Trophoblast cell (in vitro differentiated cells and primary cell): ENCODE results near the gene TMEM50A.
"Not testable (repeated sequence)": the region's sequence is repeated elsewhere in the genome, so short reads cannot be mapped to it uniquely, and the experiment has no call there.

ENCODE experiments used
- DNase-seq, 2 donors: peaks; one replicate each; pipeline ENCODE4 v3.0.0-alpha.2; 2016
- H2AFZ ChIP-seq: 2 replicates; pipeline ENCODE4 v1.6.1; 2013; ENCODE audit warnings: low read length, moderate library complexity, mild to moderate bottlenecking; ENCODE audit not compliant: insufficient read depth, poor library complexity
- H2AK5ac ChIP-seq: 2 replicates; pipeline ENCODE4 v1.6.1; 2013; ENCODE audit warnings: mild to moderate bottlenecking, low read length
- H2BK120ac ChIP-seq: 2 replicates; pipeline ENCODE4 v1.6.1; 2013; ENCODE audit warnings: low read length, mild to moderate bottlenecking, moderate library complexity; ENCODE audit not compliant: insufficient read depth, poor library complexity
- H2BK12ac ChIP-seq: 2 replicates; pipeline ENCODE4 v1.6.1; 2013; ENCODE audit warnings: mild to moderate bottlenecking, low read length, moderate library complexity
- H2BK5ac ChIP-seq: 2 replicates; pipeline ENCODE4 v1.6.1; 2013; ENCODE audit warnings: low read length, low read depth, moderate library complexity, mild to moderate bottlenecking; ENCODE audit not compliant: poor library complexity
- H3K14ac ChIP-seq: 2 replicates; pipeline ENCODE4 v1.6.1; 2013; ENCODE audit warnings: mild to moderate bottlenecking, low read length
- H3K18ac ChIP-seq: 2 replicates; pipeline ENCODE4 v1.6.1; 2013; ENCODE audit warnings: mild to moderate bottlenecking, low read length
- H3K23ac ChIP-seq: 2 replicates; pipeline ENCODE4 v1.6.1; 2013; ENCODE audit warnings: low read length
- H3K27ac ChIP-seq: 2 replicates; pipeline ENCODE4 v1.5.1; 2013; ENCODE audit warnings: low read depth, mild to moderate bottlenecking, inconsistent platforms, low read length, moderate library complexity
- H3K27me3 ChIP-seq: 2 replicates; pipeline ENCODE4 v1.6.1; 2013; ENCODE audit warnings: inconsistent platforms, mild to moderate bottlenecking, low read length, moderate library complexity; ENCODE audit not compliant: insufficient read depth
- H3K36me3 ChIP-seq, 2 experiments: 1 replicate in 1 of 2; 2 replicates in 1 of 2; pipeline ENCODE4 v1.6.1; 2013; ENCODE audit warnings: low read length in 2 of 2, mild to moderate bottlenecking in 2 of 2, moderate library complexity in 1 of 2; ENCODE audit not compliant: insufficient read depth in 2 of 2, control insufficient read depth in 1 of 2
- H3K4ac ChIP-seq: 2 replicates; pipeline ENCODE4 v1.6.1; 2013; ENCODE audit warnings: low read depth, mild to moderate bottlenecking, low read length, moderate library complexity
- H3K4me1 ChIP-seq, 2 experiments: 1 replicate in 1 of 2; 2 replicates in 1 of 2; pipeline ENCODE4 v1.6.1; 2013; ENCODE audit warnings: low read length in 2 of 2, mild to moderate bottlenecking in 2 of 2, moderate library complexity in 1 of 2; ENCODE audit not compliant: insufficient read depth in 2 of 2, control insufficient read depth in 1 of 2
- H3K4me2 ChIP-seq: 2 replicates; pipeline ENCODE4 v1.6.1; 2013; ENCODE audit warnings: inconsistent platforms, mild to moderate bottlenecking, low read length, moderate library complexity
- H3K4me3 ChIP-seq: 2 replicates; pipeline ENCODE4 v1.5.1; 2013; ENCODE audit warnings: mild to moderate bottlenecking, low read depth, low read length, inconsistent platforms
- H3K79me1 ChIP-seq: one replicate; pipeline ENCODE4 v1.6.1; 2013; ENCODE audit warnings: low read length
- H3K79me2 ChIP-seq: 2 replicates; pipeline ENCODE4 v1.6.1; 2013; ENCODE audit warnings: low read length, mild to moderate bottlenecking; ENCODE audit not compliant: control insufficient read depth, insufficient read depth, poor library complexity
- H3K9ac ChIP-seq: 2 replicates; pipeline ENCODE4 v1.6.1; 2013; ENCODE audit warnings: mild to moderate bottlenecking, low read length
- H3K9me3 ChIP-seq: 2 replicates; pipeline ENCODE4 v1.6.1; 2013; ENCODE audit warnings: low read depth, mild to moderate bottlenecking, control low read depth, inconsistent platforms, low read length; ENCODE audit not compliant: insufficient read depth
- H4K12ac ChIP-seq: 2 replicates; pipeline ENCODE4 v1.6.1; 2013; ENCODE audit warnings: low read depth, mild to moderate bottlenecking, low read length, moderate library complexity
- H4K8ac ChIP-seq: 2 replicates; pipeline ENCODE4 v1.6.1; 2013; ENCODE audit warnings: low read depth, mild to moderate bottlenecking, low read length, moderate library complexity
- H4K91ac ChIP-seq: one replicate; pipeline ENCODE4 v1.6.1; 2013; ENCODE audit warnings: low read depth, mild to moderate bottlenecking, low read length, moderate library complexity
- WGBS: extraction: QIAGEN DNeasy Blood & Tissue Kit; methylation state at CpG from one replicate; pipeline ENCODE4 v1.1.7; 2013; ENCODE audit warnings: missing lambda C conversion rate; ENCODE audit not compliant: insufficient read length, insufficient coverage; ENCODE audit errors: extremely low coverage; 5-methylcytosine and 5-hydroxymethylcytosine counted together

The TMEM50A gene

DNA sequence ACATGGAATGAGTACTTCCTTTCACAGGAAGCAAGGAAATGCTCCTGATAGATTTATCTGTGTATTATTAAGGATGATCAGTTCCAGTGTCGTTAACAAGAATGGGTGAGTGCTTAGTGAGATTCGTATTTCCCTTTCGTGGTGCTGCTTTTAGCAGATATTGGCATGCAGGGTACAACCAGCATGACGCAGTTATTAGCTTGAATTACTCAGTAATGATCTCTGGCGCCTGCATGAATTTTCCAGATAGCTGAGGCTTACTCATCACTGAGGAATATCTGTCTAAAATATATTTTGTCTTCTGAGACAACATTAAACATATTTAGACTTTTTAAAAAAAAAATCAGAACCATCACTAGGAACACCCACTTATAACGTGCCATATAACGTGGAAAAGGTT, 33.6 kb downstream of the TMEM50A start:
- H3K79me2 ChIP-seq, H2AK5ac ChIP-seq, H4K91ac ChIP-seq, H2BK12ac ChIP-seq, H3K27me3 ChIP-seq, H3K23ac ChIP-seq, H3K79me1 ChIP-seq, H3K9ac ChIP-seq, H2AFZ ChIP-seq, H3K9me3 ChIP-seq, H3K4me2 ChIP-seq, H4K12ac ChIP-seq, H3K18ac ChIP-seq, H3K4me1 ChIP-seq, H3K4me3 ChIP-seq, H4K8ac ChIP-seq, H3K36me3 ChIP-seq, H3K27ac ChIP-seq, H3K14ac ChIP-seq, H3K4ac ChIP-seq, H2BK5ac ChIP-seq, H2BK120ac ChIP-seq: not testable (repeated sequence)
- DNase-seq: peak; percentile 71 to 72
- no CpG with 5 or more reads among the region's 7 CpGs for WGBS

DNA sequence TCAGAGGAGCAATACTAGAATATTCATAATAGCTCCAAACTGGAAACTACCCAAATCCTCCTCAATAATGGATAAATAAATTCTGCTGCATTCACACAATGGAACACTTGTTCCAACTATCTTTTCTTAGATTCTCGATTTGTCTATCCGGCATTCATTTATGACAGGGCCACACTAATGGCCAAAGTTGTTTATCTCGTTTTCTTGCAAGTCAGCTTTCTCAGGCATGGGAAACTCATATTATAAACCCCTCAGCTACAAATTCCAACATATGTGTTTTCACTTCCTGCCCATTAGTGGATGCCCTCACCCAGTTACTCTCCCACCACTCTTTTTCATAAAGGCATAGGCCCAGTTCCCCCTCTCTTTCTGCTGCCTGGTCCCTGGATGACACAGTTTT, 40.2 kb downstream of the TMEM50A start:
- H3K27me3 ChIP-seq, DNase-seq, H3K4me3 ChIP-seq, H2AFZ ChIP-seq, H3K79me1 ChIP-seq, H3K9ac ChIP-seq, H2AK5ac ChIP-seq, H3K79me2 ChIP-seq, H3K36me3 ChIP-seq, H3K27ac ChIP-seq, H4K8ac ChIP-seq, H3K4ac ChIP-seq, H2BK5ac ChIP-seq, H4K91ac ChIP-seq, H3K18ac ChIP-seq, H3K23ac ChIP-seq, H2BK12ac ChIP-seq, H3K9me3 ChIP-seq, H3K14ac ChIP-seq, H3K4me2 ChIP-seq, H4K12ac ChIP-seq, H3K4me1 ChIP-seq, H2BK120ac ChIP-seq: not testable (repeated sequence)
- WGBS: no CpG with 5 or more reads among the region's 3 CpGs

DNA sequence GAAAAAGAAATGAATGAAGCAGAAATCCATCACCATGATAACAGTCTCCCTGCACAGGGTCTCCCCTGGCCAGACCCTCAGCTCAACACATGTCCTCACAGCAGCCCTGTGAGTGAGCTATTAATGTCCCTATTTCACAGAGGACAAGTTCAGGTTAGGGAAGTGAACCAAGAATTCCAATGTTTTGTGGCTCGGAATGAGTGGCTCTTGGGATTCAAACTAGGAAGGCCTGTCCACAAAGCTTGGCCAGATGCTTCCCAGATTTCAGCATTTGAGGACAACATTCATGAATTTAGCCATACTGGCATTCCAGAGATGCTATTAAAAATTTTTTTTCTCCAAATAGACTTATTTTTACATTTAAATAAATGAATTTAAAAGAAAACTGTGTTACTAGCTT, 44.4 kb downstream of the TMEM50A start:
- WGBS: no CpG with 5 or more reads among the region's 1 CpG
- H3K27ac ChIP-seq, H3K9ac ChIP-seq, H3K4ac ChIP-seq, H3K4me3 ChIP-seq, H3K18ac ChIP-seq, DNase-seq, H3K27me3 ChIP-seq, H2BK5ac ChIP-seq, H3K9me3 ChIP-seq, H3K79me1 ChIP-seq, H4K12ac ChIP-seq, H3K36me3 ChIP-seq, H2AFZ ChIP-seq, H2BK12ac ChIP-seq, H3K4me1 ChIP-seq, H3K23ac ChIP-seq, H2AK5ac ChIP-seq, H3K4me2 ChIP-seq, H4K8ac ChIP-seq, H2BK120ac ChIP-seq, H3K14ac ChIP-seq, H3K79me2 ChIP-seq, H4K91ac ChIP-seq: not testable (repeated sequence)

DNA sequence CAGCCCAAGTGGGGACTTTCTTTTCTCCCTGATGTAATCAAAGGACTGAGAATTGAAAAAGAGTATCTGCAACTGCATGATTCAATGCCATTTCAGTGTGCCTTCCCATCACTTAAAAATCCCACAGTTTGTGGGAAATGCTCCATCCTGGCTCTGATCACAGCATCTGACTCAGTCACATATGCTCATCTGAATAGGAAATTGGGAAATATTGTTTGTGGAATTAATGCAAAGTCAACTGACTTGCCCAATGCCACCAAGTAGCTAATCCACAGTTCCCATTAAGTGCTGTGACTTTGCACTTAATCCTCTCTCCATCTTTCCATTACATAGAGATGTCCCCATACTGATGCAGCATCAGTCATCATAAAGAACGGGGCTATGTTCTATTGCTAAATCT, 45.0 kb downstream of the TMEM50A start:
- not testable (repeated sequence) for H3K4ac ChIP-seq, H2BK5ac ChIP-seq, H3K18ac ChIP-seq, H3K14ac ChIP-seq, H3K27ac ChIP-seq, DNase-seq, H3K27me3 ChIP-seq, H4K12ac ChIP-seq, H3K79me1 ChIP-seq, H3K4me2 ChIP-seq, H2BK120ac ChIP-seq, H4K8ac ChIP-seq, H4K91ac ChIP-seq, H3K79me2 ChIP-seq, H2AK5ac ChIP-seq, H3K36me3 ChIP-seq, H3K4me1 ChIP-seq, H3K23ac ChIP-seq, H3K9me3 ChIP-seq, H3K9ac ChIP-seq, H3K4me3 ChIP-seq, H2AFZ ChIP-seq, H2BK12ac ChIP-seq
- WGBS: no CpG with 5 or more reads among the region's 1 CpG
